Measurements from ENCODE around the gene PLXNB1. TPM values are rescaled to one million over a fixed set of nuclear protein-coding genes. Genes with fewer than 3 reads are reported as not detected.

The PLXNB1 gene
- total RNA-seq, 1 donor from 2014 or later, result 63.7 TPM

- FAIRE-seq, result no peak
- peaks cover 25% of the 10 kb centered on the region for H3K36me3 ChIP-seq (ENCODE audit: control insufficient read depth, insufficient read depth, low read length)
Measured at GRCh38 chr3:48460517-48460902, 30.6 kb upstream of the PLXNB1 start.

GRCh38 chr3:48459773-48460516 lies 30.1 kb upstream of the PLXNB1 start:
- Histone ChIP-seq H3K27me3 (ENCODE audit: control insufficient read depth, insufficient read depth, low read length) (no peaks in the 10 kb centered on the region), H3K4me3 (ENCODE audit: low read depth, low read length) (no peak overlapping the region), H3K36me3 (ENCODE audit: control insufficient read depth, insufficient read depth, low read length) (peaks cover 23% of the 10 kb centered on the region)
- no peak for DNase-seq (ENCODE audit: low read depth)
- FAIRE-seq, result no peak
- TF ChIP-seq CTCF (IDR thresholded peaks at IDR 0.05; ENCODE audit: insufficient read depth, low read length, severe bottlenecking), result no peak

More at GRCh38 chr3:48460517-48460902, 30.6 kb upstream of the PLXNB1 start:
- DNase-seq (ENCODE audit: low read depth), result no peak
- TF ChIP-seq CTCF (IDR thresholded peaks at IDR 0.05; ENCODE audit: insufficient read depth, low read length, severe bottlenecking), result no peak
- H3K27me3 ChIP-seq (ENCODE audit: control insufficient read depth, insufficient read depth, low read length), result no peaks in the 10 kb centered on the region
- no peak overlapping the region for H3K4me3 ChIP-seq (ENCODE audit: low read depth, low read length)

- DNase-seq (ENCODE audit: low read depth), result peak; percentile 69
- H3K4me3 ChIP-seq (ENCODE audit: low read depth, low read length), result no peak overlapping the region
- no peak for FAIRE-seq
- H3K27me3 ChIP-seq (ENCODE audit: control insufficient read depth, insufficient read depth, low read length), result no peaks in the 10 kb centered on the region
- TF ChIP-seq CTCF (IDR thresholded peaks at IDR 0.05; ENCODE audit: insufficient read depth, low read length, severe bottlenecking), result no peak
- H3K36me3 ChIP-seq (ENCODE audit: control insufficient read depth, insufficient read depth, low read length), result peaks cover 20% of the 10 kb centered on the region
Measured at GRCh38 chr3:48459331-48459730, 29.4 kb upstream of the PLXNB1 start.

DNA sequence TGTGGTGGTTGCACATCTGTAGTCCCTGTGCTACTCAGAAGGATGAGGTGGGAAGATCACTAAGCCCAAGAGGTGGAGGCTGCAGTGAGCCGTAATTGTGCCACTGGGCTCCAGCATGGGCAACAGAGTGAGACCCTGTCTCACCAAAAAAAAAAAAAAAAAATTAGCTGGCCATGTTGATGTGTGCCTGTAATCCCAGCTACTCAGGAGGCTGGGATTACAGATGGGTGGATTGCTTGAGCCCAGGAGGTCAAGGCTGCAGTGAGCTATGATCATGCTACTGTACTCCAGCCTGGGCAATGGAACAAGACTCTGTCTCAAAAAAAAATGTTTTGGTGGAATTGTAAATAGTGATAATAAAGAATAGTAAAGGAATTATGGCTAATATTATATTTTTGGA lies 26.6 kb upstream of the PLXNB1 start:
- Histone ChIP-seq H3K4me3 (ENCODE audit: low read depth, low read length) (no peak overlapping the region), H3K27me3 (ENCODE audit: control insufficient read depth, insufficient read depth, low read length) (no peaks in the 10 kb centered on the region), H3K36me3 (ENCODE audit: control insufficient read depth, insufficient read depth, low read length) (peaks cover 29% of the 10 kb centered on the region)
- DNase-seq (ENCODE audit: low read depth), result no peak
- no peak for TF ChIP-seq CTCF (IDR thresholded peaks at IDR 0.05; ENCODE audit: insufficient read depth, low read length, severe bottlenecking)
- no peak for FAIRE-seq

GRCh38 chr3:48451270-48451669 lies 21.4 kb upstream of the PLXNB1 start:
- FAIRE-seq (no peak), DNase-seq (ENCODE audit: low read depth) (no peak)
- Histone ChIP-seq H3K36me3 (ENCODE audit: control insufficient read depth, insufficient read depth, low read length) (peaks cover 14% of the 10 kb centered on the region), H3K27me3 (ENCODE audit: control insufficient read depth, insufficient read depth, low read length) (no peaks in the 10 kb centered on the region), H3K4me3 (ENCODE audit: low read depth, low read length) (no peak overlapping the region)
- no peak for TF ChIP-seq CTCF (IDR thresholded peaks at IDR 0.05; ENCODE audit: insufficient read depth, low read length, severe bottlenecking)
